Mesenchymal stem cell (in vitro differentiated cells and primary cell): ENCODE measurements around the gene SKAP1.

Source experiments
- DNase-seq: peaks from one replicate; pipeline ENCODE4 v3.0.0-alpha.2; 2013
- H2AFZ ChIP-seq: one replicate; pipeline ENCODE4 v1.6.1; 2013; ENCODE audit warnings: low read depth, mild to moderate bottlenecking, control low read depth, inconsistent platforms, low read length, moderate library complexity
- H2AK5ac ChIP-seq: 2 replicates; pipeline ENCODE4 v1.6.1; 2013; ENCODE audit warnings: low read length, moderate library complexity, mild to moderate bottlenecking, inconsistent platforms; ENCODE audit not compliant: severe bottlenecking
- H2BK120ac ChIP-seq: one replicate; pipeline ENCODE4 v1.6.1; 2013; ENCODE audit warnings: low read depth, mild to moderate bottlenecking, inconsistent platforms, low read length, moderate library complexity
- H2BK12ac ChIP-seq, 2 experiments: one replicate each; pipeline ENCODE4 v1.6.1; 2013; ENCODE audit warnings: inconsistent platforms in 2 of 2, low read length in 2 of 2, mild to moderate bottlenecking in 2 of 2, moderate library complexity in 2 of 2, control low read depth in 1 of 2
- H2BK15ac ChIP-seq: one replicate; pipeline ENCODE4 v1.6.1; 2013; ENCODE audit warnings: mild to moderate bottlenecking, low read depth, inconsistent platforms; ENCODE audit not compliant: poor library complexity, severe bottlenecking
- H2BK5ac ChIP-seq: 2 replicates; pipeline ENCODE4 v1.6.1; 2013; ENCODE audit warnings: low read depth, mild to moderate bottlenecking, low read length, control low read depth, inconsistent platforms; ENCODE audit not compliant: poor library complexity, severe bottlenecking
- H3K14ac ChIP-seq, 2 experiments: one replicate each; pipeline ENCODE4 v1.6.1; 2013; ENCODE audit warnings: inconsistent platforms in 2 of 2, low read length in 2 of 2, control low read depth in 1 of 2, mild to moderate bottlenecking in 1 of 2, moderate library complexity in 1 of 2
- H3K18ac ChIP-seq, 2 experiments: one replicate each; pipeline ENCODE4 v1.6.1; 2013; ENCODE audit warnings: inconsistent platforms in 2 of 2, low read length in 2 of 2, control low read depth in 1 of 2, low read depth in 1 of 2, mild to moderate bottlenecking in 1 of 2
- H3K23ac ChIP-seq, 2 experiments: one replicate each; pipeline ENCODE4 v1.6.1; 2013; ENCODE audit warnings: inconsistent platforms in 2 of 2, low read length in 2 of 2, mild to moderate bottlenecking in 2 of 2, moderate library complexity in 2 of 2, control low read depth in 1 of 2
- H3K27ac ChIP-seq: 2 replicates; pipeline ENCODE4 v1.5.1; 2013; ENCODE audit warnings: mild to moderate bottlenecking, moderate library complexity, low read length, control low read depth, inconsistent platforms; ENCODE audit not compliant: poor library complexity, severe bottlenecking
- H3K27me3 ChIP-seq, 2 experiments: 2 replicates each; pipeline versions ENCODE4 v1.6.1 to v1.7.0; 2013; ENCODE audit warnings: low read length in 2 of 2, mild to moderate bottlenecking in 2 of 2, moderate library complexity in 2 of 2, control low read depth in 1 of 2, inconsistent platforms in 1 of 2; ENCODE audit not compliant: control insufficient read depth in 1 of 2, insufficient read depth in 1 of 2
- H3K36me3 ChIP-seq, 2 experiments: 2 replicates each; pipeline versions ENCODE4 v1.6.1 to v1.7.0; 2013; ENCODE audit warnings: low read length in 2 of 2, control low read depth in 1 of 2, inconsistent platforms in 1 of 2, low read depth in 1 of 2, mild to moderate bottlenecking in 1 of 2; ENCODE audit not compliant: insufficient read depth in 2 of 2, control insufficient read depth in 1 of 2
- H3K4ac ChIP-seq, 2 experiments: one replicate each; pipeline ENCODE4 v1.6.1; 2013; ENCODE audit warnings: inconsistent platforms in 2 of 2, low read length in 2 of 2, mild to moderate bottlenecking in 2 of 2, moderate library complexity in 2 of 2, control low read depth in 1 of 2, low read depth in 1 of 2
- H3K4me1 ChIP-seq: 2 replicates; pipeline ENCODE4 v1.6.1; 2013; ENCODE audit warnings: low read depth, low read length, control low read depth; ENCODE audit not compliant: control insufficient read depth, insufficient read depth
- H3K4me2 ChIP-seq: 2 replicates; pipeline ENCODE4 v1.6.1; 2013; ENCODE audit warnings: low read length, mild to moderate bottlenecking, inconsistent platforms; ENCODE audit not compliant: poor library complexity, severe bottlenecking
- H3K4me3 ChIP-seq, 2 experiments: 2 replicates each; pipeline versions ENCODE4 v1.5.1 to v1.7.0; 2013; ENCODE audit warnings: low read length in 2 of 2, mild to moderate bottlenecking in 2 of 2, control low read depth in 1 of 2, low read depth in 1 of 2; ENCODE audit not compliant: insufficient read depth in 1 of 2
- H3K79me1 ChIP-seq: replicated peaks from 2 replicates; pipeline ENCODE4 v1.6.1; 2013; ENCODE audit warnings: mild to moderate bottlenecking, control low read depth, low read length, inconsistent platforms; ENCODE audit not compliant: poor library complexity, severe bottlenecking
- H3K9ac ChIP-seq: 2 replicates; pipeline ENCODE4 v1.7.0; 2013; ENCODE audit warnings: mild to moderate bottlenecking, low read length, moderate library complexity
- H3K9me3 ChIP-seq: 2 replicates; pipeline ENCODE4 v1.7.0; 2013; ENCODE audit warnings: mild to moderate bottlenecking, low read length; ENCODE audit not compliant: control insufficient read depth
- H4K8ac ChIP-seq: one replicate; pipeline ENCODE4 v1.6.1; 2013; ENCODE audit warnings: inconsistent platforms, mild to moderate bottlenecking, low read length, moderate library complexity
- H4K91ac ChIP-seq: one replicate; pipeline ENCODE4 v1.6.1; 2013; ENCODE audit warnings: mild to moderate bottlenecking, low read length, inconsistent platforms
- WGBS: methylation state at CpG from one replicate; pipeline ENCODE4 v1.1.7; 2013; ENCODE audit warnings: mixed read lengths; 5-methylcytosine and 5-hydroxymethylcytosine counted together

Gene SKAP1

DNA sequence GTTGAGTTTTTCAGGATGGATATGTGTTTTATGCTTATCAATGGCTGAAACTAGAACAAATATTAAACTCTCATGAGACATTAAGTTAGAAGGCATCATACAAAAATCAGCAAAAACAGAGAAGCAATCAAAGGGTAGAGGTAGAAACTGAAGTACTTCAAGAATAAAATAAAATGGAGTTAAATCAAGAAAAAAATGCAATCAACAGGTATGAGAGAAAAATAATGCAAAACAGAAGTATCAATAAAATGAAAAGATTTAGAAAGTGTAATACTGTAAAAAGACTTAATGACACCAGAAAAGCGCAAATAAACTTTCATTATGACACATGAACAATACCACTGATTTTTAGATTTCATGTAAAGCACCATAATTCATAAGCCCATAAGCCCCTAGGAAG is 112.3 kb downstream of the SKAP1 start:
- no peaks in the 10 kb centered on the region for H3K36me3 ChIP-seq
- H3K4ac ChIP-seq = no peak overlapping the region
- H4K8ac ChIP-seq = no peak overlapping the region
- H3K79me1 ChIP-seq = no peaks in the 10 kb centered on the region
- H3K27me3 ChIP-seq = peaks cover 18 to 26% of the 10 kb centered on the region in 2 experiments
- H2BK12ac ChIP-seq = no peak overlapping the region
- H3K23ac ChIP-seq = no peak overlapping the region
- no peak overlapping the region for H2AK5ac ChIP-seq
- no peaks in the 10 kb centered on the region for H3K9me3 ChIP-seq
- no peak overlapping the region for H3K14ac ChIP-seq
- no peak overlapping the region for H4K91ac ChIP-seq
- no peak overlapping the region for H3K18ac ChIP-seq
- no peak overlapping the region for H2BK15ac ChIP-seq
- no peak overlapping the region for H2AFZ ChIP-seq
- H3K4me3 ChIP-seq = no peak overlapping the region
- no peaks in the 10 kb centered on the region for H3K4me1 ChIP-seq
- H2BK5ac ChIP-seq = no peak overlapping the region
- WGBS = 95% methylated on average over 1 of the region's 1 CpG
- no peak overlapping the region for H3K27ac ChIP-seq
- no peak for DNase-seq
- no peak overlapping the region for H2BK120ac ChIP-seq
- no peak overlapping the region for H3K9ac ChIP-seq
- H3K4me2 ChIP-seq = no peak overlapping the region

DNA sequence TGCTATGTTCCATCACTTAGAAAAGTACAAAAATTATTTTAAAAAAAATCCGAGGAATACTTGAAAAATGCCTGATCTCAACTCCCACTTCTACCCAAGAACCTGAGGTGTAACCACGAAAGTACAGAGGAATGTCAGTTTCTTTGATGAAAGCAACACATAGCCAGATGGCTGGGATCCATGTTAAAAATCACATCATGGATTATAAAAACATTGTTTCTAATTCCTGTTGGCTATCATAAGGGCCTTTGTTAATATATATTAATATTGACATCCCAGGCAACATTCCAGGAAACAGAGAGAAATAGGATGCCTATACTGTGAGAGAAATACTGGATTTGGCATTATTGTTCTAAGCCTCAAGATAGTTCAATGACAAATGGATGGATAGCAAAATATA is 115.3 kb downstream of the SKAP1 start:
- Histone ChIP-seq H2BK15ac (no peak overlapping the region), H3K27me3 (peaks cover 41 to 48% of the 10 kb centered on the region in 2 experiments), H3K23ac (no peak overlapping the region), H3K18ac (no peak overlapping the region), H2BK5ac (no peak overlapping the region), H2BK12ac (no peak overlapping the region), H3K4me2 (no peak overlapping the region), H3K14ac (no peak overlapping the region), H3K36me3 (no peaks in the 10 kb centered on the region), H3K4me3 (no peak overlapping the region), H4K8ac (no peak overlapping the region), H3K27ac (no peak overlapping the region), H3K4me1 (peaks cover 2% of the 10 kb centered on the region), H3K4ac (no peak overlapping the region), H3K79me1 (no peaks in the 10 kb centered on the region), H3K9ac (no peak overlapping the region), H4K91ac (no peak overlapping the region), H3K9me3 (no peaks in the 10 kb centered on the region), H2AK5ac (no peak overlapping the region), H2BK120ac (no peak overlapping the region), H2AFZ (no peak overlapping the region)
- WGBS = 67% methylated on average over 1 of the region's 2 CpGs
- no peak for DNase-seq

GRCh38 chr17:48313096-48313755 is 116.8 kb downstream of the SKAP1 start:
- no peaks in the 10 kb centered on the region for H3K36me3 ChIP-seq
- no peak overlapping the region for H3K23ac ChIP-seq
- peaks cover 2% of the 10 kb centered on the region for H3K4me1 ChIP-seq
- no peak overlapping the region for H3K4me2 ChIP-seq
- H2AFZ ChIP-seq = no peak overlapping the region
- H3K27me3 ChIP-seq = peaks cover 39 to 57% of the 10 kb centered on the region in 2 experiments
- no peak overlapping the region for H4K91ac ChIP-seq
- no peak for DNase-seq
- H2BK12ac ChIP-seq = no peak overlapping the region
- H3K4ac ChIP-seq = no peak overlapping the region
- no peaks in the 10 kb centered on the region for H3K9me3 ChIP-seq
- H2BK15ac ChIP-seq = no peak overlapping the region
- no peak overlapping the region for H2BK120ac ChIP-seq
- H3K27ac ChIP-seq = no peak overlapping the region
- no peak overlapping the region for H4K8ac ChIP-seq
- no peak overlapping the region for H3K4me3 ChIP-seq
- H2BK5ac ChIP-seq = no peak overlapping the region
- no peaks in the 10 kb centered on the region for H3K79me1 ChIP-seq
- H3K14ac ChIP-seq = no peak overlapping the region
- WGBS = 98% methylated on average over 7 of the region's 8 CpGs
- no peak overlapping the region for H3K18ac ChIP-seq
- H3K9ac ChIP-seq = no peak overlapping the region
- H2AK5ac ChIP-seq = no peak overlapping the region

GRCh38 chr17:48311324-48311723 is 118.7 kb downstream of the SKAP1 start:
- no peak overlapping the region for H2BK15ac ChIP-seq
- H4K8ac ChIP-seq = no peak overlapping the region
- no peak overlapping the region for H3K4ac ChIP-seq
- no peak overlapping the region for H3K27ac ChIP-seq
- H3K4me1 ChIP-seq = peaks cover 2% of the 10 kb centered on the region
- H3K36me3 ChIP-seq = no peaks in the 10 kb centered on the region
- WGBS = 100% methylated on average over 1 of the region's 3 CpGs
- H3K79me1 ChIP-seq = no peaks in the 10 kb centered on the region
- H2AK5ac ChIP-seq = no peak overlapping the region
- H2BK5ac ChIP-seq = no peak overlapping the region
- H3K27me3 ChIP-seq = peaks cover 33 to 54% of the 10 kb centered on the region in 2 experiments
- H2BK12ac ChIP-seq = no peak overlapping the region
- no peak overlapping the region for H2AFZ ChIP-seq
- H2BK120ac ChIP-seq = no peak overlapping the region
- no peak overlapping the region for H3K23ac ChIP-seq
- no peak overlapping the region for H3K4me3 ChIP-seq
- H4K91ac ChIP-seq = no peak overlapping the region
- no peaks in the 10 kb centered on the region for H3K9me3 ChIP-seq
- no peak overlapping the region for H3K18ac ChIP-seq
- H3K9ac ChIP-seq = no peak overlapping the region
- no peak overlapping the region for H3K14ac ChIP-seq
- no peak overlapping the region for H3K4me2 ChIP-seq
- DNase-seq = no peak
